Inflammatory macrophage treated with lipopolysaccharide for 1 hour (primary cell): Measurements from ENCODE around the gene HOXD10.

ENCODE experiments used
- DNase-seq, 2 donors: peaks; one replicate each; pipeline ENCODE4 v3.0.0-alpha.2; 2020 to 2022

Gene HOXD10

GRCh38 chr2:176137252-176137580 lies 20.6 kb downstream of the HOXD10 start:
- no peak for DNase-seq

DNA sequence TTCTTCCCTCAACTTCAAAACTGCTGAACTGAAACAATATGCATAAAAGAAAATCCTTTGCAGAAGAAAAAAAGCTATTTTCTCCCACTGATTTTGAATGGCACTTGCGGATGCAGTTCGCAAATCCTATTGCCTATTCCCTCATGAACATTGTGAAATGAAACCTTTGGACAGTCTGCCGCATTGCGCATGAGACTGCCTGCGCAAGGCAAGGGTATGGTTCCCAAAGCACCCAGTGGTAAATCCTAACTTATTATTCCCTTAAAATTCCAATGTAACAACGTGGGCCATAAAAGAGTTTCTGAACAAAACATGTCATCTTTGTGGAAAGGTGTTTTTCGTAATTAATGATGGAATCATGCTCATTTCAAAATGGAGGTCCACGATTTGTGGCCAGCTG lies 21.3 kb downstream of the HOXD10 start:
- DNase-seq: no peak

DNA sequence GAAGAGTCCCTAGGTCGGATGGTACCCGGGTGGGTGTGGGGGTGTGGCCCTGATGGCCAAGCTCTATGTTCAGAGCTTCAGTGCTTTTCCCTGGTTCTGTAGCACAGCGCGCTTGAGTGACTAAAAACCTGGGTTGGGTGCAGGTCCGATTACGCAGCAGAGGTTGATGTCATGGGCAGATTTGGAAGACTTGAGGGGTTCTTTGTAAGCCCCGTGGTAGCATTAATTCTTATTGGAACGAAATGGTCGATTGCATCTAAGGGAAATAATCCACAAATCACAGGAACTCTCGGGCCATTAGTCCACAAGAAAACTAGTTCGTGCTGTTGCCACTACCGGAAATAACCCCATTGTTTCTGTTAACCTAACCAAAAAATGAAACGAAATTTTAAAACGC lies 21.9 kb downstream of the HOXD10 start:
- DNase-seq: no peak

- no peak for DNase-seq
Observed at GRCh38 chr2:176138923-176139660, 22.5 kb downstream of the HOXD10 start.

GRCh38 chr2:176139661-176140512 lies 23.3 kb downstream of the HOXD10 start:
- DNase-seq: no peak

DNA sequence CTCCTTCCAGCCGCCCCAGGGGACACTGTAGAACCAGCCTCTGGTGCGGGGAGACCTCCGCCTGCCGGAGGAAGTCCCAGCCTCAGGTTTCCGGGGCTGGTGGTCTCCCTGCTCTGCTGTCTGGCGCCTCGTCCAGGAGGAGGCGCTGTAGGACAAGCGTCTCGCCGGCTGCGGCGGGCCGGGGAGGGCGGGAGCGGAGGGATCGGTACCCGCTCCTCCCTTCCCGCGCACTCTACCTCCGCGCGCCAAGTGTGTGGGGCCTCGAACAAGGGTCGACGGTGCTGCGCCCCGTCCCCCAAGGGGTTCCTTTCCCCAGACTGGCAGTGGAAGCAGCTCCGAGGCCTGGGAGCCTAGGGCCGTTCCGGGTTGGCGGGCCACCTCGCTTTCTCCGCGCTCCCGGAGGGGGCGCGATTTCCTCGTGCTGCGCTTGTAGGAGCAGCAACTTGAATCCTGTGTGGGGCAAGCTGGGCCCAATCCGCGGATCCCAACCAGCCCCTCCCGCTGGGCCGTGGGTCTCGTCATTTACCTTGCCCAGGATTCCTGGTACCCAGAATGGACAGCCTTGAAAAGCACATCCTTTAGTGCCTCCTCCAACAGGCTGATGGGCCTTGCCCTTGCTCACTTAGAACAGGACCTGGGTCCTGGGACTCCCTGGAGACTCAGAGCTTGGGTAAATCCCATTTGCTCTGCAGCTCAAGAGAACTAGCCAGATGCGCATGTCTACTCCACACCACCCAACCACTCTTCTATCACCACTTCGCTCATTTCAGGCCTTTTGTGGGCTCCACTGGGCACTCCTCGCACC lies 24.1 kb downstream of the HOXD10 start:
- DNase-seq: peak in 1 of 2 donors; percentile 49

- DNase-seq: no peak
Observed at GRCh38 chr2:176142281-176142680, 25.7 kb downstream of the HOXD10 start.

GRCh38 chr2:176145085-176145969 lies 28.7 kb downstream of the HOXD10 start:
- DNase-seq: no peak

DNA sequence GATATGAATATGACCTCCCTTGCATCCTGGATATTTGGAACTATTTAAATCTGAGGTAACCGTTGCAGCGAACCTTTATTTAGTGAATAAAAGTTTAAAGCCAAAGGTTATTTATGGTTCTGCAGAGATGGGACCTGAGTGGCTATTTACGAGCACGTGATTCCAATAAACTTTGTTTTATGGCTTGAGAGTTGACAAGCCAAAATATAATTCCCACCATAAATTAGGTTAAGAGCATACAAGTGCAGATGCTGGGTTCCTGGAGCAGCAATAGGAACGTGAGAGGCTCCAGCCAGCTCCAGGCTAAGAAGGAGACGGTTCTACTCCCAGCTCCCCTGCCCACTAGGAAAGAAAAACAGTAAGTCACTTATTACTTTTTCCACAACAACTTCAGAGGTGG lies 29.5 kb downstream of the HOXD10 start:
- DNase-seq: no peak

DNA sequence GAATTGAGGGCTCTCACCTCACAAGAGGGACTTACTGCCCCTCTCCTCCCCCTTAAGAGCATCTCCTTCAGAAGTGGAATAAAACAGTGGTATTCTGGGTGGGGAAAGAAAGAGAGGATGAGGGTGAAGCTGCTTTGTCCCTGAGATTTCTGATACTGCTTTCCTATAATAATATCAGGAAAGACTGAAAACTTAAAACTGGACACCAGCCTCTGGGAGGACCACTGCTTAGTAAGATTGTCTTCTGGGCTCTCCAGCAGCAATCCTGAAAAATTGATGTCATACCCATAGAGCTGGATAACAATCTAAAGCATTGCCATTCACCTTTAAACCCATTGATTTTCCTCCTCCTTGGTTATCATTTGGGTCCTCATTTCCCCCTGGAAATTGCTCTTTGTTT lies 30.1 kb downstream of the HOXD10 start:
- DNase-seq: no peak

DNA sequence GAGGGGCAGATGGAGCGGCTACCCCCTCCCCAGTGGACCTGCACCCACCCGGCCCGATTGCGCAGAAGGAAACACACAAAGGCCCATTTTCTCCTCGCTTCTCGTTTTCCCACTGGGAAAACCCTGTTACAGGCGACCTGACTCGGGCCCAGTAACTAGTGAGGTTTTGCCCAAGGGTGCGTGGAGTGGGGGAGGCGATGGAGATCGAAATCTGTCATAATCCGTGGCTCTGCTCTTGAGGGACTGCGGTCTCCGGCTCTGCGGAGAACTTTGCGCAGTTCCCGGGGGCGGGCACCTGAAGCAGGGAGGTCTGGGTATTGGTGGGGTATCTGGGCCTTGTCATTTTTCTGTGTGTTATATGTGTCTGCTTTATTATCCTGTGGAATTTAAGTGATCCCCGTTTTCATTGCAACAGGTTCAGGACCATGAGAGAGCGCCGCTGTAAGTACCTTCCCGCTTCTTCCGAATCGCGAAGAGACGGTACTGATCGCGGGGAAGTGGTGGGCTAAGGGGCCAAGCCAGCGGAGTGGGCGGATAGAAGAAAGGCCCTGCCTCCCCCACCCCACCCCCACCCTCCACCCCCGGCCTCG lies 30.7 kb downstream of the HOXD10 start:
- no peak for DNase-seq

DNA sequence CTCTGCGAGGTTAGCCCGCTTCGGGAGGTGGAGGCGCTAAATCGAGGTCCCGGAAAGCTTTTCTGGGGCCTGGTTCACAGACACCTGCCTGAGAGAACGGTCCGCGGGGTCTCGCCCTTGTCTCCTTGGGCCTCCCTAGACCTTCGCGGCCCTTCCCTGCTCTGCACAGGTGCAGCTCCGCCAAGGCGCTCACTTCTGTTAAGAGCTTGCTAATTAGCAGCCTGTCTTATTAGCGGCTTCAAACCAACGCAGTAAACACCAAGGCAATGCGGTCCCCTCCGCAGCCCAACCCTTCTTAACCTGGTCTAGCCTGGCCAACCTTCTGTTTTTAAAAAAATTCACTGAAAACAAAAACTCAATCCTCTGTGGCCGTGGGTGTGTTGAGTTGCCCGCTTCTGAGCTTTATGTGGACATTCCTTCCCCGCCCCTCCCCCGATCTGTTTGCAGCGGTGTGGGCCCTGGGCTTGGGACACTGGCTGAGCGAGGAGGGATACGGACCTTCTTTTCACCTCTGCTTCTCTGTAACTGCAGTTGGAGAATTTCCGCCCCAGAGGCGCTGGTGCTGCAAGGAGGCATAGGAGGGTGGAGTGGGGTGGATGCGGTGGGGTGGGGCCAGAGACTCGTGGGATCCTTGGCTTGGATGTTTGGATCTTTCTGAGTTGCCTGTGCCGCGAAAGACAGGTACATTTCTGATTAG lies 31.4 kb downstream of the HOXD10 start:
- DNase-seq: no peak

GRCh38 chr2:176148751-176149421 lies 32.3 kb downstream of the HOXD10 start:
- DNase-seq: no peak

- DNase-seq: no peak
Observed at GRCh38 chr2:176149481-176149938, 32.9 kb downstream of the HOXD10 start.

DNA sequence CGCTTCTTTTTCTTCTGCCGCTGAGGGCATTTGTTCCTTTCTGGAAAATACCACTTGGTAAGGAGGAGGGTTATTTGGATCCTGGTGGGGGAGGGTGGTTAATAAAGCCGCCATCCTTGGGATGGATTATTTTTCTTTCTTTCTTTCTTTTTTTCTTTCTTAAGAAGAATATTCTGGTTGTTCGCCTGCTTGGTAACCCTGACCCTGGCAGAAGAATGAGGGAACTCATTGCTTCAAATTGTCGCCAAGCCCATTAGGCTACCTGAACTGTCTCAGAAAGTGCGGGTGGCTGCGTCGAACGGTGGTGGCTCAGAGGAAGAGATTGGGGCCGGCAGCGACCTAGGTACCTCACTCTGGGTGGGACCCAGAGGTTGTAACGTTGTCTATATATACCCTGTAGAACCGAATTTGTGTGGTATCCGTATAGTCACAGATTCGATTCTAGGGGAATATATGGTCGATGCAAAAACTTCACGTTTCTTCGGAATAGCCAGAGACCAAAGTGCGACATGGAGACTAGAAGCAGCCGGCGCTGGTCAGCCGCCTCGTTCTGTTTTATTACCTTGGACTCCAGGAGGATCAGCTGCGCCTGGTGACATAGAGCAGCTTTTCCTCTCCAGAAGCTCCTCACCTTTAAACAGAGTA lies 33.5 kb downstream of the HOXD10 start:
- no peak for DNase-seq

DNA sequence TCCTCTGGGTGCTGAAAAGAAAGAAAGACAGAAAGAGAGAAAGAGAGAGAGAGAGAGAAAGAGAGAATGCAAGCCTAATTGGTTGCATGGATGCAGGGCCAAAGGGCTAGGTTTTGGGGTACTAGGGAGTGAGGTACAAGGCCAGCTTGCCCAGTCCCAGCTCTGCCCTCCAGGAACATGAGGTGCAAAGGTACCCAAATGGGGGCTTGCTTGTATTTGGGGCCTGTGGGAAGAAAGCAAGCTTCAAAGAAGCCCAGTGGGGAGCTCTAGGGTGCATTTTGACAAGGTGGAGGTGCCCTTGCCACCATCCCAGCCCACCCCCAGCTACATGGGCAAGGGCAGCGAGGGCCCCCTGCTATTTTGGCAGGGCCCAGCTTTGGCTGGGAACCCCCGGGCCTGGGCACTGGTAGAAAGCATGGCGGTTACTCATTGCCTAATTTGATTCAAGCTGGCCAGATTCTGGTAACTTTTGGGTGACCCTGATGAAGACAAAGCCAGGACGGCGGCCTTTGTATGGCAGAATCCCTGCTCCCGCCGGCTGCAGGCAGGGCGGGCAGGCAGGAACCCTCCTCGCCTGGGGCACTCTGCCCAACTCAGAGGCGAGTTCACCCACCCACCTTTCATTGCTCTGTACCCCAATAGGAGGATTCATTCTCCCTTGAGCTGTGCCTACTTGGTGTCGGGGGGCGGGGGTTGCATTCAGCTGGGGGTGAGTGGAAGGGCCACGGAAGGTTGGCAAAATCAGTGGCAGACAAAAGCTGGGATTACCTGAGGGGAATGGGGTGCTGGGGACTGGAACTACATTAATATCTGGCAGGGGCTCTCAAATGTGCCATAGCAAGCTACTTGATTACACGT lies 34.2 kb downstream of the HOXD10 start:
- DNase-seq: no peak

DNA sequence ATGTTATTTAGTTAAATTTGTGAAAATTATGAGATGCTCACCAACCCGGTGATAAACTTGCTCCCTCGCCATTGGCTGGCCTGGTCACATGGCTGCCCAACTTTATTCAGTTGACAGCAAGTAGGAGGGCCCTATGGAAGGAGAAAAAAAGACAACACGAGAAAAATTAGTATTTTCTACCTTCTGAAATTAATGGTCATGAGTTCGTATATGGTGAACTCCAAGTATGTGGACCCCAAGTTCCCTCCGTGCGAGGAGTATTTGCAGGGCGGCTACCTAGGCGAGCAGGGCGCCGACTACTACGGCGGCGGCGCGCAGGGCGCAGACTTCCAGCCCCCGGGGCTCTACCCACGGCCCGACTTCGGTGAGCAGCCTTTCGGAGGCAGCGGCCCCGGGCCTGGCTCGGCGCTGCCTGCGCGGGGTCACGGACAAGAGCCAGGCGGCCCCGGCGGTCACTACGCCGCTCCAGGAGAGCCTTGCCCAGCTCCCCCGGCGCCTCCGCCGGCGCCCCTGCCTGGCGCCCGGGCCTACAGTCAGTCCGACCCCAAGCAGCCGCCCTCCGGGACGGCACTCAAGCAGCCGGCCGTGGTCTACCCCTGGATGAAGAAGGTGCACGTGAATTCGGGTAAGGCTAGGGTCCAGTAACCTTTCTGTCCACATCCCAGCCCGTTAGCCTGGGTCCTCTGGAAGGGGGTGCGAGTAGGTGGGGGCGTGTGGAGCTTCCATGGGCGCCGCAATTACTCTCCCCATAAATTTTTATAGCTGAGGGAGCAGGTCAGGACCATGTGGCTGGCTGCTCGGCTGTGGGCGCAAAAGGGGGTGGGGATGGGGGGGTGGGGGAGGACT lies 35.1 kb downstream of the HOXD10 start, which contains the start of gene HOXD4:
TSS of gene HOXD4 (plus strand) at position 109 of the 846 bp plus-strand sequence. CDS start at position 193, 84 bp downstream.
- no peak for DNase-seq
